A549 (cell line): ENCODE measurements around the gene AP5B1. TPM values are rescaled to one million over a fixed set of nuclear protein-coding genes. Genes with fewer than 3 reads are reported as not detected.

Experiments used
- ATAC-seq, 2 experiments: fragments of 200-7000 bp in 1 of 2; fragments of >200 bp in 1 of 2; cut with Nextera tagmentation in 1 of 2; cut with Tn5 transposase in 1 of 2; 3 replicates each; pipeline versions ENCODE4 v1.8.0 to v1.9.1; 2018 to 2020; ENCODE audit warnings: mild to moderate bottlenecking in 1 of 2, moderate library complexity in 1 of 2
- CTCF ChIA-PET: fragments of 300-600 bp; sonication (Branson Sonifier 250); formaldehyde crosslinking; extraction: SDS; loops from one replicate; lab custom pipeline; 2021; ENCODE audit warnings: antibody characterized with exemption, inconsistent platforms; lab: Yijun Ruan, JAX
- POLR2A ChIA-PET: fragments of 350-600 bp; formaldehyde crosslinking; extraction: SDS; loops from one replicate; lab custom pipeline; 2021; ENCODE audit warnings: antibody characterized with exemption, inconsistent platforms; lab: Yijun Ruan, JAX
- DNase-seq, 2 experiments: peaks; one replicate each; pipeline versions ENCODE4 v3.0.0 to v3.0.0-alpha.2; 2011 to 2016; ENCODE audit warnings: low read depth in 1 of 2, low spot score in 1 of 2
- FAIRE-seq: peaks from 2 replicates; lab custom pipeline; 2011; peaks lifted over from hg19 to GRCh38; lab: Jason Lieb, UNC
- H3K27ac ChIP-seq, 2 experiments: fragments of >200 bp; sonication (Bioruptor Twin); formaldehyde crosslinking; 3 replicates each; pipeline ENCODE4 v1.5.1; 2016 to 2017
- H3K4me1 ChIP-seq: fragments of >200 bp; sonication (Bioruptor Twin); formaldehyde crosslinking; 3 replicates; pipeline ENCODE4 v1.6.1; 2016
- H3K4me2 ChIP-seq: fragments of >200 bp; sonication (Bioruptor Twin); formaldehyde crosslinking; 3 replicates; pipeline ENCODE4 v1.6.1; 2016
- H3K4me3 ChIP-seq: fragments of >200 bp; sonication (Bioruptor Twin); formaldehyde crosslinking; 3 replicates; pipeline ENCODE4 v1.5.1; 2016
- H3K9me3 ChIP-seq: fragments of >200 bp; sonication (Bioruptor Twin); formaldehyde crosslinking; 3 replicates; pipeline ENCODE4 v1.6.1; 2016
- CBX2 ChIP-seq: fragments of 200-600 bp; sonication (generic); IDR thresholded peaks from 2 replicates; pipeline ENCODE4 v1.6.1; 2016; ENCODE audit warnings: low read depth, mild to moderate bottlenecking, borderline replicate concordance
- CTCF ChIP-seq: fragments of >200 bp; sonication (Bioruptor Twin); formaldehyde crosslinking; IDR thresholded peaks from 3 replicates; pipeline ENCODE4 v1.5.1; 2016
- E2F6 ChIP-seq: IDR thresholded peaks from 2 replicates; pipeline ENCODE4 v1.6.1; 2012; ENCODE audit warnings: low read depth, borderline replicate concordance
- EHF ChIP-seq: fragments of 250-450 bp; sonication (Bioruptor Pico); IDR thresholded peaks from 2 replicates; pipeline ENCODE4 v1.5.0; 2020; ENCODE audit warnings: mild to moderate bottlenecking
- EHMT2 ChIP-seq: fragments of 200-600 bp; sonication (generic); IDR thresholded peaks from 2 replicates; pipeline ENCODE4 v1.6.1; 2016; ENCODE audit warnings: antibody characterized with exemption, low read depth, mild to moderate bottlenecking, moderate library complexity
- FOSL2 ChIP-seq, 2 experiments: fragments of 450-650 bp in 1 of 2; fragments of >200 bp in 1 of 2; sonication (Bioruptor Twin) in 1 of 2; formaldehyde crosslinking; IDR thresholded peaks; 2 replicates each; pipeline versions ENCODE4 v1.5.0 to v1.6.1; 2016 to 2020; ENCODE audit warnings: mild to moderate bottlenecking in 1 of 2, moderate library complexity in 1 of 2
- GATA3 ChIP-seq: IDR thresholded peaks from 2 replicates; pipeline ENCODE4 v1.6.1; 2012; ENCODE audit warnings: borderline replicate concordance
- HDAC2 ChIP-seq: fragments of 200-600 bp; sonication (generic); IDR thresholded peaks from 2 replicates; pipeline ENCODE4 v1.6.1; 2016
- HOXB13 ChIP-seq: fragments of 250-450 bp; sonication (Bioruptor Pico); IDR thresholded peaks from 2 replicates; pipeline ENCODE4 v1.5.0; 2020; ENCODE audit warnings: low read depth, mild to moderate bottlenecking, moderate library complexity
- KDM5A ChIP-seq: fragments of 200-600 bp; sonication (generic); IDR thresholded peaks from 2 replicates; pipeline ENCODE4 v1.6.1; 2016; ENCODE audit warnings: antibody characterized with exemption, mild to moderate bottlenecking
- MAFK ChIP-seq: fragments of 450-650 bp; IDR thresholded peaks from 2 replicates; pipeline ENCODE4 v1.6.1; 2014; ENCODE audit not compliant: partially characterized antibody
- MYC ChIP-seq: IDR thresholded peaks from 2 replicates; pipeline ENCODE4 v1.6.1; 2012; ENCODE audit warnings: mild to moderate bottlenecking, inconsistent platforms, low read length, improper control_type of control experiment, borderline replicate concordance
- NFE2L2 ChIP-seq: fragments of 150-350 bp; conservative IDR thresholded peaks from 2 replicates; pipeline ENCODE4 v1.6.1; 2014; ENCODE audit warnings: low read length
- POLR2A ChIP-seq: IDR thresholded peaks from 2 replicates; pipeline ENCODE4 v1.6.1; 2012; ENCODE audit warnings: mild to moderate bottlenecking, low read length
- POLR2AphosphoS2 ChIP-seq: conservative IDR thresholded peaks from 2 replicates; pipeline ENCODE4 v1.6.1; 2012; ENCODE audit warnings: low read length, improper control_type of control experiment, inconsistent platforms
- RAD21 ChIP-seq, 2 experiments: fragments of >200 bp in 1 of 2; sonication (Bioruptor Twin) in 1 of 2; formaldehyde crosslinking in 1 of 2; IDR thresholded peaks in 1 of 2; conservative IDR thresholded peaks in 1 of 2; 2 replicates in 1 of 2; 3 replicates in 1 of 2; pipeline ENCODE4 v1.6.1; 2012 to 2018; ENCODE audit warnings: inconsistent platforms in 1 of 2
- RCOR1 ChIP-seq: fragments of 150-350 bp; IDR thresholded peaks from 2 replicates; pipeline ENCODE4 v1.6.1; 2014; ENCODE audit warnings: antibody characterized with exemption, low read length, low read depth
- RNF2 ChIP-seq: fragments of 200-600 bp; sonication (generic); IDR thresholded peaks from 2 replicates; pipeline ENCODE4 v1.6.1; 2016; ENCODE audit warnings: low read depth, mild to moderate bottlenecking, antibody characterized with exemption, moderate library complexity, borderline replicate concordance
- SMC3 ChIP-seq: fragments of >200 bp; sonication (Bioruptor Twin); formaldehyde crosslinking; IDR thresholded peaks from 3 replicates; pipeline ENCODE4 v1.6.1; 2018; ENCODE audit warnings: inconsistent platforms
- SREBF2 ChIP-seq: fragments of 450-650 bp; IDR thresholded peaks from 2 replicates; pipeline ENCODE4 v1.6.1; 2014; ENCODE audit warnings: mild to moderate bottlenecking, moderate library complexity
- TFCP2L1 ChIP-seq: fragments of 250-450 bp; sonication (Bioruptor Pico); IDR thresholded peaks from 2 replicates; pipeline ENCODE4 v1.5.0; 2021; ENCODE audit warnings: mild to moderate bottlenecking
- TP53 ChIP-seq: fragments of 250-450 bp; sonication (Bioruptor Pico); IDR thresholded peaks from 2 replicates; pipeline ENCODE4 v1.5.0; 2021; ENCODE audit warnings: mild to moderate bottlenecking, moderate library complexity
- ZC3H11A ChIP-seq: fragments of 450-650 bp; IDR thresholded peaks from 2 replicates; pipeline ENCODE4 v1.6.1; 2014; ENCODE audit warnings: antibody characterized with exemption, mild to moderate bottlenecking
- ZNF302 ChIP-seq: fragments of 250-450 bp; sonication (Bioruptor Pico); IDR thresholded peaks from 2 replicates; pipeline ENCODE4 v1.9.0; 2021; ENCODE audit warnings: inconsistent platforms, mild to moderate bottlenecking, moderate library complexity
- WGBS: methylation state at CpG from one replicate; pipeline ENCODE4 v1.1.6; 2017; ENCODE audit errors: missing lambda C conversion rate; 5-methylcytosine and 5-hydroxymethylcytosine counted together
- polyA plus RNA-seq, 4 experiments: library from polyadenylated mRNA; depleted of rRNA in 3 of 4; stranded (reverse); fragments of >200 nt; fragmentation: RNase III in 1 of 4; extraction: RNeasy Plus Mini Kit Qiagen cat#74134 plus additional on column Dnase treatment in 1 of 4; gene quantifications; 2 replicates in 3 of 4; 3 replicates in 1 of 4; pipeline ENCODE4 v1.2.3, GENCODE V29; 2011 to 2017
- TF ChIP-seq, protein P1 (sequence below): fragments of >200 bp; sonication (Bioruptor Twin); formaldehyde crosslinking; IDR thresholded peaks from 2 replicates; pipeline ENCODE4 v1.6.1; 2016
- TF ChIP-seq, protein P2 (sequence below): IDR thresholded peaks from 2 replicates; pipeline ENCODE4 v1.6.1; 2012
- TF ChIP-seq, protein P3 (sequence below): fragments of 150-350 bp; IDR thresholded peaks from 2 replicates; pipeline ENCODE4 v1.6.1; 2014; ENCODE audit warnings: low read depth, mild to moderate bottlenecking, low read length

The AP5B1 gene
- polyA plus RNA-seq, 2 of the 4 experiments (the other 2 are of a cell fraction) = 5.2 to 10.2 TPM

- DNase-seq = no peak
- FAIRE-seq = no peak
- TF ChIP-seq EHMT2 (no peak), CBX2 (no peak), HDAC2 (no peak), E2F6 (no peak), GATA3 (no peak)
- H3K9me3 ChIP-seq = no peaks in the 10 kb centered on the region
- no peak overlapping the region for H3K4me2 ChIP-seq
- no peak overlapping the region for H3K4me3 ChIP-seq
- no peaks in the 10 kb centered on the region for H3K4me1 ChIP-seq
- H3K27ac ChIP-seq = no peak overlapping the region
- ATAC-seq = peak in 1 of 2 experiments; percentile 28; a peak in 2 of 6 replicates
- POLR2A ChIA-PET = interaction anchor here (0.7 kb wide), 1 partner anchor 89 kb away, joined by 3 read pairs; no protein-coding TSS in a partner anchor
- 57% methylated on average over 9 of the region's 9 CpGs for WGBS
- CTCF ChIA-PET = interaction anchor here (0.8 to 4.2 kb wide), 7 partner anchors 9 to 184 kb away, joined by 3 to 29 read pairs (median 6); partner anchors contain the start of genes AP5B1 and KAT5
Measured at GRCh38 chr11:65809496-65809895, 28.7 kb upstream of the AP5B1 start.

DNA sequence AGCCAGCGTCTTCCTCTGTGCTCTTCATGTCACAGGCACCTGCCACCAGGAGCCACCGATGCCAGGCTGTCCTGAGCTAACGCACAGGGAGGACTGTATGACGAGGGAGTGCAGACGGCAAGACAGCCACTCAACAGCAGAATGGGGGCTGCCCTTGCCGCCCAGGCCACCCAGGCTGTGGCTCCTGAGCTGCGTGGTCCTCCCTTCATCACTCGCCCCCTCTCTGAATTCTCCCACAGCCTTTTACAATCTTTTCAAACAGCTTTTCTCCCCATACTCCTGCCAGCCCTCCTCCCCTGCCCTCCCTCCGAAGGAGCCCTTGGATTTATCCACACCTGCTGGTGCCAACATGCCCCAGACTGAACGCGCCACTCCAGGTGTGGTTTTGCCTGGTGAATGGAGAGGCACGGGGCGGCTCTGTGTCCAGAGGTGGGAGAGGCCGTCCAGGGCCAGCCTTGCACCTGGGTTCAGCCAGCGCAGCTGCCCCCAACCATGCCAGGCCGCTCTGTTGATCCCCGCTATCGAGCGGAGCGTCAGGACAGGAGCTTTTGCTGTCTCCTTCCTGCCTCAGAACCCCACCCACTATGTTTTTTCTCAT, 28.1 kb upstream of the AP5B1 start:
- WGBS = 58% methylated on average over 20 of the region's 20 CpGs
- H3K9me3 ChIP-seq = no peaks in the 10 kb centered on the region
- TF ChIP-seq SMC3 (no peak), ZNF302 (CRISPR knock-in tag) (no peak), POLR2AphosphoS2 (no peak), POLR2A (no peak), CTCF (no peak), HOXB13 (no peak), RAD21 (conservative IDR thresholded peaks at IDR 0.05 in 1 of 2, IDR thresholded peaks at IDR 0.05 in 1 of 2) (no peak), TFCP2L1 (no peak), E2F6 (no peak), SREBF2 (no peak), ZC3H11A (no peak), CBX2 (no peak)
- TF ChIP-seq, protein P1, sequence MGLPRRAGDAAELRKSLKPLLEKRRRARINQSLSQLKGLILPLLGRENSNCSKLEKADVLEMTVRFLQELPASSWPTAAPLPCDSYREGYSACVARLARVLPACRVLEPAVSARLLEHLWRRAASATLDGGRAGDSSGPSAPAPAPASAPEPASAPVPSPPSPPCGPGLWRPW = no peak
- TF ChIP-seq, protein P2, sequence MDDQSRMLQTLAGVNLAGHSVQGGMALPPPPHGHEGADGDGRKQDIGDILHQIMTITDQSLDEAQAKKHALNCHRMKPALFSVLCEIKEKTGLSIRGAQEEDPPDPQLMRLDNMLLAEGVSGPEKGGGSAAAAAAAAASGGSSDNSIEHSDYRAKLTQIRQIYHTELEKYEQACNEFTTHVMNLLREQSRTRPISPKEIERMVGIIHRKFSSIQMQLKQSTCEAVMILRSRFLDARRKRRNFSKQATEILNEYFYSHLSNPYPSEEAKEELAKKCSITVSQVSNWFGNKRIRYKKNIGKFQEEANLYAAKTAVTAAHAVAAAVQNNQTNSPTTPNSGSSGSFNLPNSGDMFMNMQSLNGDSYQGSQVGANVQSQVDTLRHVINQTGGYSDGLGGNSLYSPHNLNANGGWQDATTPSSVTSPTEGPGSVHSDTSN = no peak
- H3K4me3 ChIP-seq = no peak overlapping the region
- CTCF ChIA-PET = interaction anchor here (0.8 to 4.2 kb wide), 9 partner anchors 9 to 184 kb away, joined by 3 to 29 read pairs (median 4); partner anchors contain the start of genes AP5B1 and KAT5
- no peak overlapping the region for H3K4me2 ChIP-seq
- DNase-seq (no peak), ATAC-seq (no peak; a peak in 1 of 6 replicates), FAIRE-seq (no peak)
- H3K27ac ChIP-seq = no peak overlapping the region
- H3K4me1 ChIP-seq = no peaks in the 10 kb centered on the region
- POLR2A ChIA-PET = interaction anchor here (0.5 kb wide), 1 partner anchor 174 kb away, joined by 5 read pairs; no protein-coding TSS in a partner anchor

DNA sequence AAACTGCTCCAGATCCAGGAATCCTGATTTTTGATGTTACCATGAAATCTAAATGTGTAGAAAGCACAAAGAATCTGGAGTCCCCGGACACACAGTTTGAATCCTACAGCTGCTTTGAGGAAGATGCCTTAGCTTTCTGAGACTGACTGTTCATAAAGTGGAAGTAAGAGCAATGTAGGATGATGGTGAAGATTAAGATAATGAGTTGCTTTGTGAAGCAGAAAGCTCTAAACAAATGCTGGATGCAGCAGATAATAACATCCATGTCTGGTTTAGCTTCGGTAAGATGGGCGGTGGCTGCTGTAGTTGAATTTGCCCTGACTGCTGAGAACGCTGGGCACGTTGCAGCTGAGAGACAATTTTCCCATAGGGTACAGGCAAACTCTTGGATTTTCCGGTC, 26.2 kb upstream of the AP5B1 start:
- no peak for ATAC-seq
- Histone ChIP-seq H3K4me3 (no peak overlapping the region), H3K4me2 (no peak overlapping the region), H3K9me3 (no peaks in the 10 kb centered on the region), H3K4me1 (no peaks in the 10 kb centered on the region), H3K27ac (no peak overlapping the region)
- FAIRE-seq = no peak
- DNase-seq = no peak
- CTCF ChIA-PET = interaction anchor here (0.8 to 4.2 kb wide), 6 partner anchors 11 to 95 kb away, joined by 3 to 29 read pairs (median 4); partner anchors contain the start of genes AP5B1 and KAT5
- WGBS = 66% methylated on average over 6 of the region's 6 CpGs
- POLR2A ChIA-PET = interaction anchor here (0.7 kb wide), 2 partner anchors 23 to 51 kb away, joined by 3 to 4 read pairs; no protein-coding TSS in a partner anchor
- no peak for TF ChIP-seq KDM5A
- TF ChIP-seq, protein P1 = no peak
- TF ChIP-seq RCOR1 = no peak
- TF ChIP-seq TP53 (CRISPR knock-in tag) = no peak
- no peak for TF ChIP-seq POLR2A
- TF ChIP-seq HOXB13 = no peak
- TF ChIP-seq MAFK = no peak
- TF ChIP-seq, protein P3, sequence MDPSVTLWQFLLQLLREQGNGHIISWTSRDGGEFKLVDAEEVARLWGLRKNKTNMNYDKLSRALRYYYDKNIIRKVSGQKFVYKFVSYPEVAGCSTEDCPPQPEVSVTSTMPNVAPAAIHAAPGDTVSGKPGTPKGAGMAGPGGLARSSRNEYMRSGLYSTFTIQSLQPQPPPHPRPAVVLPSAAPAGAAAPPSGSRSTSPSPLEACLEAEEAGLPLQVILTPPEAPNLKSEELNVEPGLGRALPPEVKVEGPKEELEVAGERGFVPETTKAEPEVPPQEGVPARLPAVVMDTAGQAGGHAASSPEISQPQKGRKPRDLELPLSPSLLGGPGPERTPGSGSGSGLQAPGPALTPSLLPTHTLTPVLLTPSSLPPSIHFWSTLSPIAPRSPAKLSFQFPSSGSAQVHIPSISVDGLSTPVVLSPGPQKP = no peak
- TF ChIP-seq RNF2 = no peak
- no peak for TF ChIP-seq MYC
- no peak for TF ChIP-seq NFE2L2
- no peak for TF ChIP-seq EHF
- no peak for TF ChIP-seq FOSL2 (IDR thresholded peaks at IDR 0.05)
- no peak for TF ChIP-seq FOSL2 (CRISPR knock-in tag; IDR thresholded peaks at IDR 0.05)
